IMR-90 (cell line): ENCODE results near the gene CALHM3.

Experiments used
- MAFK ChIP-seq: IDR thresholded peaks from 2 replicates; pipeline ENCODE4 v1.6.1; 2012; ENCODE audit warnings: low read depth, low read length, improper control_type of control experiment
- MAZ ChIP-seq: IDR thresholded peaks from 2 replicates; pipeline ENCODE4 v1.6.1; 2012; ENCODE audit warnings: low read depth, mild to moderate bottlenecking, low read length, improper control_type of control experiment, moderate library complexity, borderline replicate concordance
- POLR2A ChIP-seq: IDR thresholded peaks from 2 replicates; pipeline ENCODE4 v1.6.1; 2012; ENCODE audit warnings: mild to moderate bottlenecking, low read depth, low read length
- RAD21 ChIP-seq: IDR thresholded peaks from 2 replicates; pipeline ENCODE4 v1.6.1; 2012; ENCODE audit warnings: low read length, improper control_type of control experiment
- RCOR1 ChIP-seq: IDR thresholded peaks from 2 replicates; pipeline ENCODE4 v1.6.1; 2012; ENCODE audit warnings: mild to moderate bottlenecking, low read length, improper control_type of control experiment; ENCODE audit not compliant: insufficient replicate concordance
- RFX5 ChIP-seq: IDR thresholded peaks from 2 replicates; pipeline ENCODE4 v1.8.0; 2012; ENCODE audit warnings: low read depth, mild to moderate bottlenecking, low read length, moderate library complexity
- TF ChIP-seq, protein P1 (sequence below): conservative IDR thresholded peaks from 2 replicates; pipeline ENCODE4 v1.5.1; 2012; ENCODE audit warnings: mild to moderate bottlenecking, low read depth, low read length, improper control_type of control experiment

DNA sequence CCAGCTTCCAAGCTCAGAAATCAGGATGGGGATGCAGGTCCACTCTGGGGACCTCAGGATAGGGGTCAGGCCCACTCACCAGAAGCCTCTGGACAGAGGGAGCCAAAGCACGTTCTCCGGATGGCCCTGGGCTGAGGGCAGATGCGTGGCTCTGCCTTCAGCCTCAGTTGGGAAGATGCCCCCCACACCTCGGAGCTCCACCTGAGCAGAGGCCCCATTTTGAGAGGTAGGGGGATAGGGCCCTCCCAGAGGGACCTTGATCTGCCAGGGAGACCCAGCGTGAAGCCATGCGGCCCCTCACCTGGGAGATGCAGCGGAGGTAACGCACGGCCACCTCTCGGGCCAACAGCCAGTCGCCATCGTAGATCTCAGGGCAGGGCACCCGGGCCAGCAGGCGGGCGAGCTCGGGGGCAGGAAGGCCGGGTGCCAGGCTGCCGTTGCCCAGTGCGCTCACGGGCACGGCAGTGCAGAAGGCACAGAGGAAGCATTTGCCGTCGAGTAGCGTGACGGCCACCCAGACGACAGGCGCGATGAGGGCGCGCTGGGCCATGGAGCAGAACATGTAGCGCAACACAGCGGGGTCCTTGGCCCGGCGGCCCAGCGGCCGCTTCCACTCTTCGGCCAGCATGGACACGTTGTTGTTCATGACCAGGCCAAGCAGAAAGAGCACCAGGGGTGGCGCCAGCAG lies 21.0 kb downstream of the CALHM3 start:
- TF ChIP-seq POLR2A (no peak), RFX5 (no peak), RCOR1 (no peak), MAZ (no peak), RAD21 (no peak), MAFK (no peak)
- TF ChIP-seq, protein P1, sequence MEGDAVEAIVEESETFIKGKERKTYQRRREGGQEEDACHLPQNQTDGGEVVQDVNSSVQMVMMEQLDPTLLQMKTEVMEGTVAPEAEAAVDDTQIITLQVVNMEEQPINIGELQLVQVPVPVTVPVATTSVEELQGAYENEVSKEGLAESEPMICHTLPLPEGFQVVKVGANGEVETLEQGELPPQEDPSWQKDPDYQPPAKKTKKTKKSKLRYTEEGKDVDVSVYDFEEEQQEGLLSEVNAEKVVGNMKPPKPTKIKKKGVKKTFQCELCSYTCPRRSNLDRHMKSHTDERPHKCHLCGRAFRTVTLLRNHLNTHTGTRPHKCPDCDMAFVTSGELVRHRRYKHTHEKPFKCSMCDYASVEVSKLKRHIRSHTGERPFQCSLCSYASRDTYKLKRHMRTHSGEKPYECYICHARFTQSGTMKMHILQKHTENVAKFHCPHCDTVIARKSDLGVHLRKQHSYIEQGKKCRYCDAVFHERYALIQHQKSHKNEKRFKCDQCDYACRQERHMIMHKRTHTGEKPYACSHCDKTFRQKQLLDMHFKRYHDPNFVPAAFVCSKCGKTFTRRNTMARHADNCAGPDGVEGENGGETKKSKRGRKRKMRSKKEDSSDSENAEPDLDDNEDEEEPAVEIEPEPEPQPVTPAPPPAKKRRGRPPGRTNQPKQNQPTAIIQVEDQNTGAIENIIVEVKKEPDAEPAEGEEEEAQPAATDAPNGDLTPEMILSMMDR = no peak
